ENCODE data around the gene TUBGCP3. TPM values are rescaled to one million over a fixed set of nuclear protein-coding genes. Genes with fewer than 3 reads are reported as not detected.

TUBGCP3 gene
- polyA plus RNA-seq, 1 experiment, result 15.7 TPM

- no peak for TF ChIP-seq CTCF (IDR thresholded peaks at IDR 0.05; ENCODE audit: insufficient read depth, low read depth, low read length)
- no peak overlapping the region for H3K4me3 ChIP-seq (ENCODE audit: low read depth, low read length)
- POLR2A ChIA-PET, result interaction anchor here (0.6 kb wide), 1 partner anchor 370 kb away, joined by 3 read pairs; no protein-coding TSS in a partner anchor
- no peaks in the 10 kb centered on the region for H3K27me3 ChIP-seq (ENCODE audit: control insufficient read depth, insufficient read depth, low read length)
- CTCF ChIA-PET, result interaction anchor here (0.7 kb wide), 1 partner anchor 1289 kb away, joined by 3 read pairs; no protein-coding TSS in a partner anchor
- DNase-seq (ENCODE audit: low read depth), result no peak
- peaks cover 1% of the 10 kb centered on the region; the same call in 1 of the 2 replicates for H3K36me3 ChIP-seq (ENCODE audit: control insufficient read depth, insufficient read depth, low read length)
Measured at GRCh38 chr13:112579310-112579843, 8.6 kb downstream of the TUBGCP3 start.

GRCh38 chr13:112576768-112577167 lies 11.2 kb downstream of the TUBGCP3 start:
- DNase-seq (ENCODE audit: low read depth), result no peak
- ChIA-PET POLR2A (no interaction called here), CTCF (interaction anchor here (0.6 to 0.7 kb wide), 2 partner anchors 24 to 996 kb away, joined by 3 read pairs; no protein-coding TSS in a partner anchor)
- TF ChIP-seq CTCF (IDR thresholded peaks at IDR 0.05; ENCODE audit: insufficient read depth, low read depth, low read length), result no peak
- no peak overlapping the region for H3K4me3 ChIP-seq (ENCODE audit: low read depth, low read length)
- H3K36me3 ChIP-seq (ENCODE audit: control insufficient read depth, insufficient read depth, low read length), result no peaks in the 10 kb centered on the region
- H3K27me3 ChIP-seq (ENCODE audit: control insufficient read depth, insufficient read depth, low read length), result no peaks in the 10 kb centered on the region

- Histone ChIP-seq H3K4me3 (ENCODE audit: low read depth, low read length) (no peak overlapping the region), H3K27me3 (ENCODE audit: control insufficient read depth, insufficient read depth, low read length) (no peaks in the 10 kb centered on the region), H3K36me3 (ENCODE audit: control insufficient read depth, insufficient read depth, low read length) (no peaks in the 10 kb centered on the region)
- no peak for DNase-seq (ENCODE audit: low read depth)
- ChIA-PET CTCF (interaction anchor here (0.6 to 1.3 kb wide), 4 partner anchors 11 to 997 kb away, joined by 3 read pairs; no protein-coding TSS in a partner anchor), POLR2A (no interaction called here)
- TF ChIP-seq CTCF (IDR thresholded peaks at IDR 0.05; ENCODE audit: insufficient read depth, low read depth, low read length), result no peak
Measured at GRCh38 chr13:112576191-112576590, 11.8 kb downstream of the TUBGCP3 start.

GRCh38 chr13:112575675-112576074 lies 12.3 kb downstream of the TUBGCP3 start:
- Histone ChIP-seq H3K36me3 (ENCODE audit: control insufficient read depth, insufficient read depth, low read length) (no peaks in the 10 kb centered on the region), H3K4me3 (ENCODE audit: low read depth, low read length) (no peak overlapping the region), H3K27me3 (ENCODE audit: control insufficient read depth, insufficient read depth, low read length) (no peaks in the 10 kb centered on the region)
- peak; percentile 27; the same call in 1 of the 2 replicates for TF ChIP-seq CTCF (IDR thresholded peaks at IDR 0.05; ENCODE audit: insufficient read depth, low read depth, low read length)
- DNase-seq (ENCODE audit: low read depth), result no peak
- POLR2A ChIA-PET, result no interaction called here
- CTCF ChIA-PET, result interaction anchor here (0.8 to 1.3 kb wide), 2 partner anchors 12 to 69 kb away, joined by 3 read pairs; no protein-coding TSS in a partner anchor

- no peak for DNase-seq (ENCODE audit: low read depth)
- CTCF ChIA-PET, result interaction anchor here (1.0 to 1.3 kb wide), 2 partner anchors 12 to 31 kb away, joined by 3 read pairs; no protein-coding TSS in a partner anchor
- no peaks in the 10 kb centered on the region for H3K27me3 ChIP-seq (ENCODE audit: control insufficient read depth, insufficient read depth, low read length)
- TF ChIP-seq CTCF (IDR thresholded peaks at IDR 0.05; ENCODE audit: insufficient read depth, low read depth, low read length), result no peak
- H3K36me3 ChIP-seq (ENCODE audit: control insufficient read depth, insufficient read depth, low read length), result no peaks in the 10 kb centered on the region
- no peak overlapping the region for H3K4me3 ChIP-seq (ENCODE audit: low read depth, low read length)
- POLR2A ChIA-PET, result no interaction called here
Measured at GRCh38 chr13:112574834-112575613, 12.9 kb downstream of the TUBGCP3 start.

Measured in BJ (cell line).